HepG2 (cell line): Measurements from ENCODE around the gene PDXDC1. TPM values are rescaled to one million over a fixed set of nuclear protein-coding genes. Genes with fewer than 3 reads are reported as not detected.
"Not testable (repeated sequence)": the region's sequence is repeated elsewhere in the genome, so short reads cannot be mapped to it uniquely, and the experiment has no call there.

Experiments
- AKAP8 ChIP-seq: sonication (generic); formaldehyde crosslinking; IDR thresholded peaks from 2 replicates; pipeline ENCODE4 v1.5.1; 2020; ENCODE audit warnings: mild to moderate bottlenecking, missing genetic modification reagents
- DMAP1 ChIP-seq: IDR thresholded peaks from 2 replicates; pipeline ENCODE4 v1.6.1; 2016
- EP300 ChIP-seq, 3 experiments: sonication (generic) in 1 of 3; formaldehyde crosslinking in 1 of 3; IDR thresholded peaks; 2 replicates each; pipeline versions ENCODE4 v1.5.1 to v1.6.1; 2011 to 2020; ENCODE audit warnings: low read depth in 2 of 3, low read length in 2 of 3, borderline replicate concordance in 1 of 3, improper control_type of control experiment in 1 of 3, mild to moderate bottlenecking in 1 of 3, missing genetic modification reagents in 1 of 3, moderate library complexity in 1 of 3
- FOXK1 ChIP-seq: sonication (generic); formaldehyde crosslinking; IDR thresholded peaks from 2 replicates; pipeline ENCODE4 v1.4.0; 2020; ENCODE audit warnings: low read depth, missing genetic modification reagents, borderline replicate concordance
- GTF2F1 ChIP-seq: fragments of 150-350 bp; IDR thresholded peaks from 2 replicates; pipeline ENCODE4 v1.6.1; 2014; ENCODE audit warnings: low read length
- HIVEP1 ChIP-seq: sonication (generic); formaldehyde crosslinking; IDR thresholded peaks from 2 replicates; pipeline ENCODE4 v1.4.0; 2020; ENCODE audit warnings: mild to moderate bottlenecking, missing genetic modification reagents
- IKZF4 ChIP-seq: sonication (generic); formaldehyde crosslinking; IDR thresholded peaks from 2 replicates; pipeline ENCODE4 v1.5.1; 2020; ENCODE audit warnings: borderline replicate concordance, mild to moderate bottlenecking, low read depth, missing genetic modification reagents; ENCODE audit errors: not compliant biosample characterization
- KLF12 ChIP-seq: sonication (generic); formaldehyde crosslinking; IDR thresholded peaks from 2 replicates; pipeline ENCODE4 v1.4.0; 2020; ENCODE audit warnings: missing genetic modification reagents, borderline replicate concordance
- NAIF1 ChIP-seq: sonication (generic); formaldehyde crosslinking; IDR thresholded peaks from 2 replicates; pipeline ENCODE4 v1.5.0; 2020; ENCODE audit warnings: mild to moderate bottlenecking, missing genetic modification reagents, borderline replicate concordance
- NFKBIZ ChIP-seq: IDR thresholded peaks from 2 replicates; pipeline ENCODE4 v1.6.1; 2018; ENCODE audit warnings: missing genetic modification reagents, missing compliant biosample characterization
- POLR2A ChIP-seq, 2 experiments: IDR thresholded peaks; 2 replicates each; pipeline ENCODE4 v1.6.1; 2011; ENCODE audit warnings: low read depth in 2 of 2, low read length in 2 of 2, mild to moderate bottlenecking in 1 of 2, moderate library complexity in 1 of 2; ENCODE audit not compliant: insufficient read depth in 1 of 2
- REPIN1 ChIP-seq: sonication (generic); formaldehyde crosslinking; IDR thresholded peaks from 2 replicates; pipeline ENCODE4 v1.8.0; 2022; ENCODE audit warnings: missing genetic modification reagents, low read depth, mild to moderate bottlenecking, borderline replicate concordance
- STAT5B ChIP-seq: sonication (generic); formaldehyde crosslinking; IDR thresholded peaks from 2 replicates; pipeline ENCODE4 v1.4.0; 2020; ENCODE audit warnings: missing genetic modification reagents
- TAF1 ChIP-seq: sonication (generic); formaldehyde crosslinking; IDR thresholded peaks from 2 replicates; pipeline ENCODE4 v1.4.0; 2020; ENCODE audit warnings: missing genetic modification reagents
- TBX3 ChIP-seq: fragments of 450-650 bp; IDR thresholded peaks from 2 replicates; pipeline ENCODE4 v1.6.1; 2017; ENCODE audit warnings: antibody characterized with exemption, mild to moderate bottlenecking, inconsistent platforms, borderline replicate concordance
- ZFY ChIP-seq: sonication (generic); formaldehyde crosslinking; IDR thresholded peaks from 2 replicates; pipeline ENCODE4 v1.4.0; 2020; ENCODE audit warnings: missing genetic modification reagents
- ZMAT3 ChIP-seq: sonication (generic); formaldehyde crosslinking; conservative IDR thresholded peaks from 2 replicates; pipeline ENCODE4 v1.7.0; 2021; ENCODE audit warnings: missing genetic modification reagents
- ZNF335 ChIP-seq: sonication (generic); formaldehyde crosslinking; IDR thresholded peaks from 2 replicates; pipeline ENCODE4 v1.4.0; 2020; ENCODE audit warnings: missing genetic modification reagents
- ZNF44 ChIP-seq: sonication (generic); formaldehyde crosslinking; IDR thresholded peaks from 2 replicates; pipeline ENCODE4 v1.5.1; 2020; ENCODE audit warnings: mild to moderate bottlenecking, missing genetic modification reagents
- ZNF558 ChIP-seq: sonication (generic); formaldehyde crosslinking; IDR thresholded peaks from 2 replicates; pipeline ENCODE4 v1.9.0; 2022; ENCODE audit warnings: mild to moderate bottlenecking, missing genetic modification reagents, borderline replicate concordance
- ZNF572 ChIP-seq: sonication (generic); formaldehyde crosslinking; IDR thresholded peaks from 2 replicates; pipeline ENCODE4 v1.5.1; 2020; ENCODE audit warnings: mild to moderate bottlenecking, missing genetic modification reagents
- ZNF792 ChIP-seq: IDR thresholded peaks from 2 replicates; pipeline ENCODE4 v1.6.1; 2016
- polyA plus RNA-seq, 8 experiments: library from polyadenylated mRNA; depleted of rRNA in 3 of 8; stranded (reverse) in 7 of 8; unstranded in 1 of 8; fragments of >200 nt; fragmentation: Illumina TruSeq in 4 of 8; extraction: Trizol in 4 of 8; gene quantifications; 2 replicates each; pipeline versions ENCODE4 v1.2.1 to v1.2.3, GENCODE V29; 2011 to 2016; ENCODE audit warnings: low read depth in 4 of 8, missing spikeins in 1 of 8, mixed read lengths in 1 of 8; ENCODE audit not compliant: insufficient read depth in 1 of 8
- total RNA-seq, 5 experiments: library from RNA; depleted of rRNA; stranded (reverse); fragments of >200 nt; fragmentation: Illumina TruSeq; extraction: Trizol; gene quantifications; 2 replicates each; pipeline ENCODE4 v1.2.3, GENCODE V29; 2016; ENCODE audit warnings: low read depth in 1 of 5
- TF ChIP-seq, protein P1 (sequence below): sonication (generic); formaldehyde crosslinking; IDR thresholded peaks from 2 replicates; pipeline ENCODE4 v1.4.0; 2020; ENCODE audit warnings: missing genetic modification reagents
- TF ChIP-seq, protein P2 (sequence below): sonication (generic); formaldehyde crosslinking; conservative IDR thresholded peaks from 2 replicates; pipeline ENCODE4 v1.8.1; 2023; ENCODE audit warnings: missing genetic modification reagents
- TF ChIP-seq, protein P3 (sequence below): sonication (generic); formaldehyde crosslinking; IDR thresholded peaks from 2 replicates; pipeline ENCODE4 v1.5.1; 2020; ENCODE audit warnings: missing genetic modification reagents, mild to moderate bottlenecking, borderline replicate concordance
- TF ChIP-seq, protein P4 (sequence below): sonication (generic); formaldehyde crosslinking; IDR thresholded peaks from 2 replicates; pipeline ENCODE4 v1.4.0; 2020; ENCODE audit warnings: mild to moderate bottlenecking, missing genetic modification reagents

Gene PDXDC1
- total and polyA plus RNA-seq, 2 of the 13 experiments (the other 11 are each of a cell fraction or from before 2014, with no cell fraction given) = 133 to 169 TPM

DNA sequence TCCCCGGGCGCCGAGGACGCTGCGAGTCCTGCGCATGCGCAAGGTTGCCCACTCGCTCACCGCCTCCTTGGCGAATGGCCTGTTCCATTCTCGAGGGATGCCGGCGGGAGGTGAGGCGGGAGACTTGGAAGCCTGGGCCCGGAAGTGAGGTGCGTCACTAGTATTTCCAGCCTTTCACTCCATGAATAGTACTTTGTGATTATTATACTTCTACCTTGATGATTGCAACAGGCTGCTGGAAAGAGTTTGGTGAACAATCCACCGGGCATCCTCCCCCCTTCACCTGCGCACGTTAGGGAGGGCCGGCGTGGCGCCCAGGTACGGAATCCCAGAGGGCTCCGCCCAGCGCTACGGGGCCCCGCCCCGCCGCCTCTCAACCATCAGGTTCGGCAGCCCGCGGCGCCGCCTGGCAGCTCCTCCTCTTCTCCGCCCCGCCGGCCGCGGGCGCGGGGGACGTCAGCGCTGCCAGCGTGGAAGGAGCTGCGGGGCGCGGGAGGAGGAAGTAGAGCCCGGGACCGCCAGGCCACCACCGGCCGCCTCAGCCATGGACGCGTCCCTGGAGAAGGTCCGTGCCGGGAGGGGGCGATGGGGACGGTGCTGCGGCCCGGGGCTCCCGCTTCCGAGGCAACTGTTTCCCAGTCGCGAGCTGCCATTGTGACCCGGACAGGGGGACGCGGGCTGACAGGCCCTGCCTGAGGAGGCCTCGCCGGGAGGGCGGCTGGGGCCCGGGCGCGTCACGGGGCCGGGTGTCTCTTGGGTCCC is at the start of gene PDXDC1 (continued):
- TF ChIP-seq, protein P1, sequence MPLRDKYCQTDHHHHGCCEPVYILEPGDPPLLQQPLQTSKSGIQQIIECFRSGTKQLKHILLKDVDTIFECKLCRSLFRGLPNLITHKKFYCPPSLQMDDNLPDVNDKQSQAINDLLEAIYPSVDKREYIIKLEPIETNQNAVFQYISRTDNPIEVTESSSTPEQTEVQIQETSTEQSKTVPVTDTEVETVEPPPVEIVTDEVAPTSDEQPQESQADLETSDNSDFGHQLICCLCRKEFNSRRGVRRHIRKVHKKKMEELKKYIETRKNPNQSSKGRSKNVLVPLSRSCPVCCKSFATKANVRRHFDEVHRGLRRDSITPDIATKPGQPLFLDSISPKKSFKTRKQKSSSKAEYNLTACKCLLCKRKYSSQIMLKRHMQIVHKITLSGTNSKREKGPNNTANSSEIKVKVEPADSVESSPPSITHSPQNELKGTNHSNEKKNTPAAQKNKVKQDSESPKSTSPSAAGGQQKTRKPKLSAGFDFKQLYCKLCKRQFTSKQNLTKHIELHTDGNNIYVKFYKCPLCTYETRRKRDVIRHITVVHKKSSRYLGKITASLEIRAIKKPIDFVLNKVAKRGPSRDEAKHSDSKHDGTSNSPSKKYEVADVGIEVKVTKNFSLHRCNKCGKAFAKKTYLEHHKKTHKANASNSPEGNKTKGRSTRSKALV (CRISPR knock-in tag) = peak; percentile 28; the same call in 1 of the 2 replicates
- TF ChIP-seq ZNF44 (CRISPR knock-in tag) = 0 out of 2 replicates have a peak, but pooled peaks have one; percentile 26
- peak; percentile 95; the same call in 1 of the 2 replicates for TF ChIP-seq ZNF558 (CRISPR knock-in tag)
- TF ChIP-seq IKZF4 (CRISPR knock-in tag) = peak; percentile 77
- peak; percentile 75; the same call in 1 of the 2 replicates for TF ChIP-seq STAT5B (CRISPR knock-in tag)
- TF ChIP-seq, protein P2, sequence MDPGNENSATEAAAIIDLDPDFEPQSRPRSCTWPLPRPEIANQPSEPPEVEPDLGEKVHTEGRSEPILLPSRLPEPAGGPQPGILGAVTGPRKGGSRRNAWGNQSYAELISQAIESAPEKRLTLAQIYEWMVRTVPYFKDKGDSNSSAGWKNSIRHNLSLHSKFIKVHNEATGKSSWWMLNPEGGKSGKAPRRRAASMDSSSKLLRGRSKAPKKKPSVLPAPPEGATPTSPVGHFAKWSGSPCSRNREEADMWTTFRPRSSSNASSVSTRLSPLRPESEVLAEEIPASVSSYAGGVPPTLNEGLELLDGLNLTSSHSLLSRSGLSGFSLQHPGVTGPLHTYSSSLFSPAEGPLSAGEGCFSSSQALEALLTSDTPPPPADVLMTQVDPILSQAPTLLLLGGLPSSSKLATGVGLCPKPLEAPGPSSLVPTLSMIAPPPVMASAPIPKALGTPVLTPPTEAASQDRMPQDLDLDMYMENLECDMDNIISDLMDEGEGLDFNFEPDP (CRISPR knock-in tag) = peak; percentile 89; the same call in 1 of the 2 replicates
- TF ChIP-seq KLF12 (CRISPR knock-in tag) = peak; percentile 98
- TF ChIP-seq AKAP8 (CRISPR knock-in tag) = peak; percentile 76; the same call in 1 of the 2 replicates
- peak; percentile 79 to 90 for TF ChIP-seq POLR2A (IDR thresholded peaks at IDR 0.05; ENCODE audit: insufficient read depth in 1 of 2, low read depth in 2 of 2, low read length in 2 of 2)
- 0 out of 2 replicates have a peak, but pooled peaks have one; percentile 20 for TF ChIP-seq TBX3
- 0 out of 2 replicates have a peak, but pooled peaks have one; percentile 51 for TF ChIP-seq NAIF1 (CRISPR knock-in tag)
- 0 out of 2 replicates have a peak, but pooled peaks have one; percentile 49 for TF ChIP-seq GTF2F1
- TF ChIP-seq ZNF572 (CRISPR knock-in tag) = peak; percentile 90
- peak; percentile 92 for TF ChIP-seq TAF1 (CRISPR knock-in tag)
- TF ChIP-seq, protein P3, sequence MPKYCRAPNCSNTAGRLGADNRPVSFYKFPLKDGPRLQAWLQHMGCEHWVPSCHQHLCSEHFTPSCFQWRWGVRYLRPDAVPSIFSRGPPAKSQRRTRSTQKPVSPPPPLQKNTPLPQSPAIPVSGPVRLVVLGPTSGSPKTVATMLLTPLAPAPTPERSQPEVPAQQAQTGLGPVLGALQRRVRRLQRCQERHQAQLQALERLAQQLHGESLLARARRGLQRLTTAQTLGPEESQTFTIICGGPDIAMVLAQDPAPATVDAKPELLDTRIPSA (CRISPR knock-in tag) = peak; percentile 71
- TF ChIP-seq ZNF792 (CRISPR knock-in tag) = peak; percentile 87
- TF ChIP-seq EP300 (IDR thresholded peaks at IDR 0.05; ENCODE audit: low read depth in 2 of 2, low read length in 2 of 2) = not testable (repeated sequence)
- peak; percentile 59 for TF ChIP-seq EP300 (CRISPR knock-in tag; IDR thresholded peaks at IDR 0.05; ENCODE audit: borderline replicate concordance)
- peak; percentile 96 for TF ChIP-seq DMAP1 (CRISPR knock-in tag)
- TF ChIP-seq HIVEP1 (CRISPR knock-in tag) = peak; percentile 87
- TF ChIP-seq ZMAT3 (CRISPR knock-in tag) = peak; percentile 84
- TF ChIP-seq ZNF335 (CRISPR knock-in tag) = peak; percentile 18; the same call in 1 of the 2 replicates
- peak; percentile 98 for TF ChIP-seq ZFY (CRISPR knock-in tag)
- TF ChIP-seq REPIN1 = peak; percentile 73; the same call in 1 of the 2 replicates
- TF ChIP-seq, protein P4, sequence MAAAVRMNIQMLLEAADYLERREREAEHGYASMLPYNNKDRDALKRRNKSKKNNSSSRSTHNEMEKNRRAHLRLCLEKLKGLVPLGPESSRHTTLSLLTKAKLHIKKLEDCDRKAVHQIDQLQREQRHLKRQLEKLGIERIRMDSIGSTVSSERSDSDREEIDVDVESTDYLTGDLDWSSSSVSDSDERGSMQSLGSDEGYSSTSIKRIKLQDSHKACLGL (CRISPR knock-in tag) = peak; percentile 94
- peak; percentile 47; the same call in 1 of the 2 replicates for TF ChIP-seq FOXK1
- TF ChIP-seq NFKBIZ (CRISPR knock-in tag) = peak; percentile 30; the same call in 1 of the 2 replicates
